BJ (cell line): Measurements from ENCODE around the gene POU5F1. TPM values are rescaled to one million over a fixed set of nuclear protein-coding genes. Genes with fewer than 3 reads are reported as not detected.

Experiments used
- CTCF ChIA-PET: fragments of 350-600 bp; formaldehyde crosslinking; extraction: SDS; loops from one replicate; lab custom pipeline; 2021; ENCODE audit warnings: antibody characterized with exemption, inconsistent platforms; lab: Yijun Ruan, JAX
- POLR2A ChIA-PET: fragments of 300-600 bp; sonication (Branson Sonifier 250); formaldehyde crosslinking; extraction: SDS; loops from one replicate; lab custom pipeline; 2021; ENCODE audit warnings: antibody characterized with exemption; lab: Charles Lee
- DNase-seq: peaks from one replicate; pipeline ENCODE4 v3.0.0-alpha.2; 2011; ENCODE audit warnings: low read depth
- H3K27me3 ChIP-seq: 2 replicates; pipeline ENCODE4 v1.6.0; 2011; ENCODE audit warnings: low read length; ENCODE audit not compliant: control insufficient read depth, insufficient read depth
- H3K36me3 ChIP-seq: 2 replicates; pipeline ENCODE4 v1.5.1; 2011; ENCODE audit warnings: low read length; ENCODE audit not compliant: control insufficient read depth, insufficient read depth
- H3K4me3 ChIP-seq: 2 replicates; pipeline ENCODE4 v1.5.1; 2011; ENCODE audit warnings: low read depth, mild to moderate bottlenecking, control low read depth, low read length
- CTCF ChIP-seq: IDR thresholded peaks from 2 replicates; pipeline ENCODE4 v1.5.1; 2011; ENCODE audit warnings: low read depth, mild to moderate bottlenecking, control low read depth, inconsistent platforms, low read length, moderate library complexity; ENCODE audit not compliant: insufficient read depth
- polyA plus RNA-seq: library from polyadenylated mRNA; depleted of rRNA; stranded (reverse); fragments of >200 nt; gene quantifications from 2 replicates; pipeline ENCODE4 v1.2.3, GENCODE V29; 2011

POU5F1 gene
- polyA plus RNA-seq, 1 experiment, result 0.22 TPM

GRCh38 chr6:31142361-31142761, 28.1 kb downstream of the POU5F1 start:
- POLR2A ChIA-PET, result no interaction called here

GRCh38 chr6:31140643-31141042, 29.8 kb downstream of the POU5F1 start:
- CTCF ChIA-PET, result interaction anchor here (9.2 kb wide), 1 partner anchor 53 kb away, joined by 166 read pairs; no protein-coding TSS in a partner anchor

More at GRCh38 chr6:31142361-31142761, 28.1 kb downstream of the POU5F1 start:
- peaks cover 4% of the 10 kb centered on the region for H3K36me3 ChIP-seq
- no peak overlapping the region for H3K4me3 ChIP-seq
- no peak for TF ChIP-seq CTCF
- DNase-seq, result no peak
- CTCF ChIA-PET, result interaction anchor here (1.1 to 9.2 kb wide), 5 partner anchors 12 to 224 kb away, joined by 3 to 166 read pairs (median 6); no protein-coding TSS in a partner anchor
- no peaks in the 10 kb centered on the region for H3K27me3 ChIP-seq

GRCh38 chr6:31139599-31139998, 30.9 kb downstream of the POU5F1 start:
- no peak for TF ChIP-seq CTCF
- no peak for DNase-seq
- H3K36me3 ChIP-seq, result peaks cover under 1% of the 10 kb centered on the region; the same call in 1 of the 2 replicates
- ChIA-PET POLR2A (no interaction called here), CTCF (interaction anchor here (1.0 to 9.2 kb wide), 6 partner anchors 11 to 244 kb away, joined by 3 to 166 read pairs (median 12); no protein-coding TSS in a partner anchor)
- H3K27me3 ChIP-seq, result no peaks in the 10 kb centered on the region
- no peak overlapping the region for H3K4me3 ChIP-seq

More at GRCh38 chr6:31140643-31141042, 29.8 kb downstream of the POU5F1 start:
- Histone ChIP-seq H3K4me3 (no peak overlapping the region), H3K27me3 (no peaks in the 10 kb centered on the region), H3K36me3 (peaks cover 4% of the 10 kb centered on the region)
- no peak for TF ChIP-seq CTCF
- POLR2A ChIA-PET, result no interaction called here
- DNase-seq, result no peak

GRCh38 chr6:31138982-31139381, 31.5 kb downstream of the POU5F1 start, which contains the start of gene PSORS1C2:
Gene PSORS1C2 (minus strand): TSS chr6:31139066. CDS start chr6:31139026, 40 bp downstream.
- no peak for TF ChIP-seq CTCF
- Histone ChIP-seq H3K36me3 (no peaks in the 10 kb centered on the region; the same call in 1 of the 2 replicates), H3K27me3 (no peaks in the 10 kb centered on the region), H3K4me3 (no peak within 1 kb of the TSS)
- CTCF ChIA-PET, result interaction anchor here (1.0 to 9.2 kb wide), 10 partner anchors 10 to 244 kb away, joined by 3 to 166 read pairs (median 4); no protein-coding TSS in a partner anchor
- POLR2A ChIA-PET, result no interaction called here
- no peak for DNase-seq

- CTCF ChIA-PET, result interaction anchor here (1.0 to 8.2 kb wide), 4 partner anchors 10 to 231 kb away, joined by 3 to 66 read pairs (median 12); no protein-coding TSS in a partner anchor
Observed at GRCh38 chr6:31135710-31136109, 34.8 kb downstream of the POU5F1 start.

More at GRCh38 chr6:31135710-31136109, 34.8 kb downstream of the POU5F1 start:
- Histone ChIP-seq H3K36me3 (no peaks in the 10 kb centered on the region), H3K27me3 (no peaks in the 10 kb centered on the region), H3K4me3 (no peak overlapping the region)
- no peak for TF ChIP-seq CTCF
- POLR2A ChIA-PET, result no interaction called here
- no peak for DNase-seq
